Measurements from ENCODE around the gene PPP2R3B. TPM values are rescaled to one million over a fixed set of nuclear protein-coding genes. Genes with fewer than 3 reads are reported as not detected.

PPP2R3B gene
- total RNA-seq, 1 donor from 2014 or later, result 30.3 TPM

GRCh38 chrX:340641-341423 is 45.9 kb downstream of the PPP2R3B start:
- no peak overlapping the region for H3K4me2 ChIP-seq
- no peaks in the 10 kb centered on the region for H3K79me2 ChIP-seq (ENCODE audit: low read depth)
- no peak for DNase-seq (ENCODE audit: low spot score)
- H3K27ac ChIP-seq, result no peak overlapping the region
- Mint-ChIP-seq H3K4me1 (no peaks in the 10 kb centered on the region), H3K9me3 (peaks cover 34% of the 10 kb centered on the region), H3K4me3 (no peak overlapping the region), H3K27ac (no peak overlapping the region), H3K36me3 (peaks cover 40% of the 10 kb centered on the region), H3K27me3 (ENCODE audit: insufficient read depth, low read depth) (peaks cover 4% of the 10 kb centered on the region)
- H4K20me1 ChIP-seq (ENCODE audit: low read depth), result no peaks in the 10 kb centered on the region
- no peaks in the 10 kb centered on the region for H3F3A ChIP-seq (ENCODE audit: low read depth)
- TF ChIP-seq CTCF (IDR thresholded peaks at IDR 0.05) (no peak), EZH2 (IDR thresholded peaks at IDR 0.05) (no peak), EZH2phosphoT487 (IDR thresholded peaks at IDR 0.05) (no peak)
- H3K9me3 ChIP-seq (ENCODE audit: low read depth), result no peaks in the 10 kb centered on the region
- H3K9ac ChIP-seq, result no peak overlapping the region
- H3K36me3 ChIP-seq, result no peaks in the 10 kb centered on the region
- H3K4me1 ChIP-seq, result no peaks in the 10 kb centered on the region
- no peaks in the 10 kb centered on the region for H3K27me3 ChIP-seq
- H3K4me3 ChIP-seq, result no peak overlapping the region
- H2AFZ ChIP-seq (replicated peaks), result no peak overlapping the region

DNA sequence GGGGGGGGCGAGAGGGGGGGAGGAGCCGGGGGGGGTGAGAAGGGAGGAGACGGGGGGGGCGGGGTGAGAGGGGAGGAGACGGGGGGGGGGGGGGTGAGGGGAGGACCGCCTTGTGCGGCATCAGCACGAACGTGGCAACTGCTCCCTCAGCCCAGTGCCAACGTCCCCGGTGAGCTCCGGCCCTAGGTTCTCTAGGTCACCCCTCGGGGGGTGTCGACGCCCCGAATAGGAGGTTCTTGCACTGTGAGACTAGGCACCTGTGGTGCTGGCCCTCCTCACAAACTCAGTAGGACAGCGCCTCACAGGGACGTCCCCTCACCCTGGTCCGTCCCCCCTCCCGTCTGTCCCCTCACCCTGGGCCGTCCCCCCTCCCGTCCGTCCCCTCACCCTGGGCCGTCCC is 46.6 kb downstream of the PPP2R3B start:
- Mint-ChIP-seq H3K4me3 (no peak overlapping the region), H3K36me3 (peaks cover 43% of the 10 kb centered on the region), H3K4me1 (no peaks in the 10 kb centered on the region), H3K27me3 (ENCODE audit: insufficient read depth, low read depth) (peaks cover 2% of the 10 kb centered on the region), H3K9me3 (peaks cover 34% of the 10 kb centered on the region), H3K27ac (no peak overlapping the region)
- H3K9me3 ChIP-seq (ENCODE audit: low read depth), result no peaks in the 10 kb centered on the region
- H3K36me3 ChIP-seq, result no peaks in the 10 kb centered on the region
- H3K79me2 ChIP-seq (ENCODE audit: low read depth), result no peaks in the 10 kb centered on the region
- H3K4me2 ChIP-seq, result no peak overlapping the region
- H3K4me3 ChIP-seq, result no peak overlapping the region
- no peaks in the 10 kb centered on the region for H4K20me1 ChIP-seq (ENCODE audit: low read depth)
- H3K27me3 ChIP-seq, result no peaks in the 10 kb centered on the region
- TF ChIP-seq EZH2 (IDR thresholded peaks at IDR 0.05), result no peak
- TF ChIP-seq CTCF (IDR thresholded peaks at IDR 0.05), result no peak
- TF ChIP-seq EZH2phosphoT487 (IDR thresholded peaks at IDR 0.05), result no peak
- no peak overlapping the region for H3K27ac ChIP-seq
- no peak overlapping the region for H3K9ac ChIP-seq
- DNase-seq (ENCODE audit: low spot score), result no peak
- no peaks in the 10 kb centered on the region for H3F3A ChIP-seq (ENCODE audit: low read depth)
- no peaks in the 10 kb centered on the region for H3K4me1 ChIP-seq
- H2AFZ ChIP-seq (replicated peaks), result no peak overlapping the region

DNA sequence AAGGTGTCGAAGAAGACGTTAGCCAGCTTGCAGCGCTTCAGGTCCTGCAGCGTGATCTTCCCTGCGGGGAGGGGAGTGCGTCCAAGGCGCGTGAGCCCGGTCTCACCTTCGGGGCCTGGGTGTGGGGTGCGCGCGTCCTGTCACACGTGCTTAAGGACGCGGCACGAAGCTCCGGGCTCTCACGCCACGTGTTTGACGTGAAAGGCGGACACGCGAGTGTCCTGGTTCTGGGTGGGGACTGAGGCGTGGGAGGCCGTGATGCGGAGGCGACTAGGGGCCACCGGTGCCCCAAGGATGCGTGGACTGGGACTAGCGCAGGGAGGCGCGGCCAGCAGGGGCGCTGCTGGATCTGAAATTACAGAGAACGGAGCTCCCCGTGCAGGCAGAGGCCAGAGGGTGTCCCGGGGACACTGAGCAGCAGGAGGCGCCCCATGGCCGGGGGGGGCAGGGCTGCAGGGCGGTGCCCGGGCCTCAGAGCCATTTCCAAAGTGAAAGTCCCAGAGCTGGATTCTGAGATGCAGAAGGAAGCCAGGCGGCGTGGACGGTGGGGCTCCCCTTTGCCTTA is 47.8 kb downstream of the PPP2R3B start:
- TF ChIP-seq EZH2phosphoT487 (IDR thresholded peaks at IDR 0.05), result no peak
- peak; percentile 8 for TF ChIP-seq CTCF (IDR thresholded peaks at IDR 0.05)
- Histone ChIP-seq H3K27me3 (no peaks in the 10 kb centered on the region), H3K4me2 (no peak overlapping the region), H4K20me1 (ENCODE audit: low read depth) (no peaks in the 10 kb centered on the region), H3K4me1 (no peaks in the 10 kb centered on the region), H3K9ac (no peak overlapping the region), H3K79me2 (ENCODE audit: low read depth) (no peaks in the 10 kb centered on the region), H3K36me3 (no peaks in the 10 kb centered on the region), H3K9me3 (ENCODE audit: low read depth) (no peaks in the 10 kb centered on the region), H2AFZ (replicated peaks) (no peak overlapping the region), H3K27ac (no peak overlapping the region), H3K4me3 (no peak overlapping the region), H3F3A (ENCODE audit: low read depth) (no peaks in the 10 kb centered on the region)
- H3K9me3 Mint-ChIP-seq, result peaks cover 30% of the 10 kb centered on the region
- H3K27me3 Mint-ChIP-seq (ENCODE audit: insufficient read depth, low read depth), result peaks cover 2% of the 10 kb centered on the region
- DNase-seq (ENCODE audit: low spot score), result no peak
- no peak overlapping the region for H3K4me3 Mint-ChIP-seq
- peaks cover 37% of the 10 kb centered on the region for H3K36me3 Mint-ChIP-seq
- H3K4me1 Mint-ChIP-seq, result no peaks in the 10 kb centered on the region
- H3K27ac Mint-ChIP-seq, result no peak overlapping the region
